Heart left ventricle (tissue), 16 donors: ENCODE results near the gene ANKDD1A. TPM values are rescaled to one million over a fixed set of nuclear protein-coding genes. Genes with fewer than 3 reads are reported as not detected.

ENCODE experiments used
- ATAC-seq, 4 donors: fragments of 200-7000 bp; cut with Tn5 transposase; one replicate each; pipeline ENCODE4 v1.9.1; 2020 to 2022; ENCODE audit warnings: moderate library complexity in 4 of 4, mild to moderate bottlenecking in 3 of 4, moderate number of reproducible peaks in 1 of 4
- DNase-seq, 5 donors: peaks; one replicate each; pipeline ENCODE4 v3.0.0-alpha.2; 2020
- H3K27ac ChIP-seq, 12 donors: fragments of 200-600 bp; sonication (generic) in 4 of 12; one replicate each; pipeline versions ENCODE4 v1.5.0 to v1.8.0; 2016 to 2022; ENCODE audit warnings: mild to moderate bottlenecking in 2 of 12
- H3K27me3 ChIP-seq, 9 donors: fragments of 200-600 bp; sonication (generic) in 2 of 9; one replicate each; pipeline versions ENCODE4 v1.5.1 to v1.8.0; 2016 to 2022; ENCODE audit warnings: mild to moderate bottlenecking in 3 of 9
- H3K36me3 ChIP-seq, 9 donors: fragments of 200-600 bp; sonication (generic) in 2 of 9; one replicate each; pipeline versions ENCODE4 v1.5.0 to v1.8.0; 2018 to 2022; ENCODE audit warnings: mild to moderate bottlenecking in 2 of 9
- H3K4me1 ChIP-seq, 12 donors: fragments of 200-600 bp; sonication (generic) in 4 of 12; one replicate each; pipeline versions ENCODE4 v1.5.0 to v1.8.0; 2016 to 2022; ENCODE audit warnings: mild to moderate bottlenecking in 3 of 12
- H3K4me3 ChIP-seq, 12 donors: fragments of 200-600 bp; sonication (generic) in 4 of 12; one replicate each; pipeline versions ENCODE4 v1.5.0 to v1.8.0; 2017 to 2022; ENCODE audit warnings: mild to moderate bottlenecking in 9 of 12, moderate library complexity in 4 of 12
- H3K9me3 ChIP-seq, 12 donors: fragments of 200-600 bp; sonication (generic) in 4 of 12; one replicate each; pipeline versions ENCODE4 v1.5.0 to v1.8.0; 2016 to 2022; ENCODE audit warnings: mild to moderate bottlenecking in 1 of 12
- CTCF ChIP-seq, 12 donors: fragments of 200-600 bp; sonication (generic) in 4 of 12; IDR thresholded peaks; one replicate each; pipeline versions ENCODE4 v1.5.0 to v1.8.0; 2018 to 2022; ENCODE audit warnings: antibody characterized with exemption in 12 of 12, mild to moderate bottlenecking in 5 of 12
- POLR2A ChIP-seq, 2 donors: fragments of 450-650 bp; IDR thresholded peaks; one replicate each; pipeline ENCODE4 v1.6.1; 2017; ENCODE audit warnings: antibody characterized with exemption in 2 of 2, mild to moderate bottlenecking in 2 of 2, moderate library complexity in 2 of 2
- WGBS, 4 donors: extraction: QIAGEN DNeasy Blood & Tissue Kit in 2 of 4; methylation state at CpG; one replicate each; pipeline versions ENCODE4 v1.1.5 to v1.1.7; 2013 to 2018; 5-methylcytosine and 5-hydroxymethylcytosine counted together
- intact Hi-C, 10 donors: fragments of 100-400 bp; cut with DNase I; formaldehyde crosslinking; loops; one replicate each; pipeline versions ENCODE4 v1.11.1 to v1.14.2; 2022
- polyA plus RNA-seq, 2 donors: library from polyadenylated mRNA; stranded (reverse); fragments of 200-250 nt; gene quantifications; one replicate each; pipeline ENCODE4 v1.2.3, GENCODE V29; 2013
- total RNA-seq, 9 donors: library from RNA; depleted of rRNA in 2 of 9; stranded (reverse); fragments of >200 nt in 2 of 9; fragmentation: NEBNext Ultra II Directional in 3 of 9; extraction: Animal tissue kit (Norgen Biotek cat#: 25700) in 3 of 9; gene quantifications; one replicate each; pipeline versions ENCODE4 v1.1.0 to v1.2.4, GENCODE V29; 2016 to 2023
- donor health status: ischemic (EF 13 %, LVEDD 7.1; RV severe dilation, severe dysfunction).
- donor health status: healthy with polysubstance abuse.
- donor health status: DM: no; HTN: yes; CAD: no.
- donor health status: DM: no; HTN: no; CAD: no.
- donor health status: ischemic (EF 25% LVEDD 6.9; RV normal size, moderate dysfunction).
- donor health status: ischemic (EF 25% LVEDD 5.7; RV mildly dilated, moderate dysfunction).
- donor health status: healthy.
- donor health status: DM: yes; HTN: yes; CAD: no.
- donor health status: ischemic (EF 35%, LVEDD 5.7; RV mildly dilated, moderate dysfunction).
- donor health status: nonischemic (EF 11% LVEDD 7.7; RV severe dilation, severe dysfunction).
- donor health status: DM: yes; HTN: yes; CAD: no.
- donor health status: PGD.
- donor health status: ischemic (EF 29% LVEDD 5.4; RV normal size, mild dysfunction).
- donor health status: nonischemic (EF 23%, LVEDD 6.1; RV moderate dilation, normal function).

The ANKDD1A gene
- total and polyA plus RNA-seq, 11 donors: 0.42 to 3.4 (median 1.1) TPM

GRCh38 chr15:64982472-64982871 is 70.8 kb downstream of the ANKDD1A start:
- Histone ChIP-seq H3K9me3 (no peaks in the 10 kb centered on the region), H3K4me3 (no peak overlapping the region), H3K27ac (no peak overlapping the region), H3K36me3 (peaks cover 0 to 53% (median 37%) of the 10 kb centered on the region in 9 donors), H3K27me3 (no peaks in the 10 kb centered on the region), H3K4me1 (peaks cover 0 to 45% (median 9%) of the 10 kb centered on the region in 12 donors)
- TF ChIP-seq CTCF (IDR thresholded peaks at IDR 0.05) (no peak), POLR2A (IDR thresholded peaks at IDR 0.05) (no peak)
- intact Hi-C loops: no loop called here
- DNase-seq (no peak), ATAC-seq (no peak)
- WGBS, 4 donors: 96 to 100% (median 100%) methylated on average over 1 of the region's 1 CpG

DNA sequence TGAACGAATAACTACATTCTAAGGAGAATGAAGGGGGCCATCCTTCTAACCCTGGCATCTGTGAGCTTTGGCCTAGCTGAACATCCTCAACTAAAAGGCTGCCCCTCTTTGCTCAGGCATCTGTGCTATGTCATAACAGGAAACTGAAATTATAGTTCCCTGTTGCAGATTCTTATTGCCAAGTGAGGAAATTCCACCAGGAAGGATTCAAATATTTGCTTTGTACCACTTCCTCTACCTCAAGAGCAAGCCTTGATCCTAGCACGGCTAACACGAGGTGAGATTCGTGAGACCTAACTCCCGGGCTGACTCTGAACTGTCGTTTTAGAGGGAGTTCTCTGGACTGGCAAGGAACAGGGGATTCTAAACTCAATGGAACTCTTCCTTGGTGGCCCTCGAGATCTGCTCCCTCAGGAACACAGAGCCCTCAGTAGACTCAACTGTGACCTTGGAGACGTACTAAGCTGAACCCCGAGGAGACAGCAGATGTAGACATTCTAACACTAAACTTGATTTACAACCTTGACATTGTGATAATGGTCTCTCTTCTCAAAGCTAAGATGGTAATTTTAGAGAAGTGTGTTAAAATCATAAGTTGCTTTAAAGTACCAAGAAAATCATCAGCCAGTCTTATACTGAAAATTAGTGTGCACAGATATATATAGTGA is 73.8 kb downstream of the ANKDD1A start:
- no peaks in the 10 kb centered on the region for H3K27me3 ChIP-seq
- H3K4me1 ChIP-seq: peaks cover 0 to 65% (median 15%) of the 10 kb centered on the region in 12 donors
- H3K27ac ChIP-seq: peak overlapping the region in 11 of 12 donors; percentile 1 to 88 (median 42)
- peaks cover 0 to 24% (median 8%) of the 10 kb centered on the region in 9 donors for H3K36me3 ChIP-seq
- no peak overlapping the region for H3K4me3 ChIP-seq
- 35 to 61% (median 57%) methylated on average over 9 of the region's 9 CpGs for WGBS, 4 donors
- DNase-seq: no peak
- no peaks in the 10 kb centered on the region for H3K9me3 ChIP-seq
- intact Hi-C loops: loop anchor here in 1 of 10 donors (5.0 kb wide), 1 partner anchor 143 kb away; the partner anchor contains the start of gene PLEKHO2
- no peak for ATAC-seq
- no peak for TF ChIP-seq CTCF (IDR thresholded peaks at IDR 0.05)
- TF ChIP-seq POLR2A (IDR thresholded peaks at IDR 0.05): no peak

GRCh38 chr15:64987136-64987535 is 75.4 kb downstream of the ANKDD1A start:
- H3K4me1 ChIP-seq: peaks cover 0 to 63% (median 19%) of the 10 kb centered on the region in 12 donors

More at GRCh38 chr15:64987136-64987535, 75.4 kb downstream of the ANKDD1A start:
- H3K27me3 ChIP-seq: no peaks in the 10 kb centered on the region
- 54 to 68% (median 62%) methylated on average over 3 of the region's 3 CpGs for WGBS, 4 donors
- no peak overlapping the region for H3K4me3 ChIP-seq
- intact Hi-C loops: loop anchor here in 1 of 10 donors (5.0 kb wide), 1 partner anchor 145 kb away; the partner anchor contains the start of gene PLEKHO2
- no peak for TF ChIP-seq POLR2A (IDR thresholded peaks at IDR 0.05)
- TF ChIP-seq CTCF (IDR thresholded peaks at IDR 0.05): no peak
- peaks cover 0 to 16% (median 5%) of the 10 kb centered on the region in 9 donors for H3K36me3 ChIP-seq
- no peak for DNase-seq
- ATAC-seq: no peak
- H3K9me3 ChIP-seq: no peaks in the 10 kb centered on the region
- no peak overlapping the region for H3K27ac ChIP-seq
